Activated CD8-positive, alpha-beta memory T cell treated with anti-CD3 and anti-CD28 coated beads for 4 hours (primary cell): ENCODE measurements around the gene POU5F2.

Source experiments
- DNase-seq, 2 donors: peaks; one replicate each; pipeline ENCODE4 v3.0.0-alpha.2; 2020; ENCODE audit warnings: low read depth in 2 of 2

POU5F2 gene

DNA sequence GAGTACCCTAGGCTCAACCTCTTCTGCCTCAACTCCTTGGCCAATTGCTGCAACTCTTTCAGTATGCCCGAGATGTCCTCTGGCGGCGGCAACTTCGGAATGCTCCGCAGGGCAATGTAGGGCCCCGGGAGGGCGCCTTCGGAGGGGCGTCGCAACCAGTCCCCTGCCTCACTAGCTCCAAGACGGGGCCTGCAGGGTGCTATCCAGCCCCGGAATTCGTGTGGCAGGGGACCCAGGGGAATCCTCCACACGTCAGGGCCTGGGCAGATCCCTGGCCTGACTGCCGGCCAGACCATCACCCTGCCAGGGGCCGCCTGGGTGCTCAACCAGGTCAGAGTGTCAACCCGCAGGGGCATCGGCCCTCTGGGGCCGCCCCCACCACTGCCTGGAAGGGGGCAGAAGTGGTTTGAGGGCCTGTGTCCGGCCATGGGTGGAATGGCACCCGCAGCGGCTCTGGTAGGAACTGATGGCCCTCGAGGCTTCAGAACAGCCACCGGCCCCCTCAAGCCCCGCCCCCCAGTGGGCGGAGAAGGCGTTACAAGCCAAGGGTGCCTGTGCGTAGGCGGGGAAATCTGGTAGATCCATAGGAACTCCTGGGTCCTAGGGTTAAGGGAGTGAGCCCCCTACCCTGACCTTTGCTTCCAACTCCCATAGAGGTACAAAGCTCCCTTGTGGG, at the start of gene POU5F2:
Gene POU5F2, minus strand, starts transcription at position 465 of the 676 bp plus-strand sequence. Its CDS starts 37 bp downstream, at position 428.
- DNase-seq, result no peak

- DNase-seq, result no peak
Measured at GRCh38 chr5:93790401-93790800, 49.0 kb upstream of the POU5F2 start.

DNA sequence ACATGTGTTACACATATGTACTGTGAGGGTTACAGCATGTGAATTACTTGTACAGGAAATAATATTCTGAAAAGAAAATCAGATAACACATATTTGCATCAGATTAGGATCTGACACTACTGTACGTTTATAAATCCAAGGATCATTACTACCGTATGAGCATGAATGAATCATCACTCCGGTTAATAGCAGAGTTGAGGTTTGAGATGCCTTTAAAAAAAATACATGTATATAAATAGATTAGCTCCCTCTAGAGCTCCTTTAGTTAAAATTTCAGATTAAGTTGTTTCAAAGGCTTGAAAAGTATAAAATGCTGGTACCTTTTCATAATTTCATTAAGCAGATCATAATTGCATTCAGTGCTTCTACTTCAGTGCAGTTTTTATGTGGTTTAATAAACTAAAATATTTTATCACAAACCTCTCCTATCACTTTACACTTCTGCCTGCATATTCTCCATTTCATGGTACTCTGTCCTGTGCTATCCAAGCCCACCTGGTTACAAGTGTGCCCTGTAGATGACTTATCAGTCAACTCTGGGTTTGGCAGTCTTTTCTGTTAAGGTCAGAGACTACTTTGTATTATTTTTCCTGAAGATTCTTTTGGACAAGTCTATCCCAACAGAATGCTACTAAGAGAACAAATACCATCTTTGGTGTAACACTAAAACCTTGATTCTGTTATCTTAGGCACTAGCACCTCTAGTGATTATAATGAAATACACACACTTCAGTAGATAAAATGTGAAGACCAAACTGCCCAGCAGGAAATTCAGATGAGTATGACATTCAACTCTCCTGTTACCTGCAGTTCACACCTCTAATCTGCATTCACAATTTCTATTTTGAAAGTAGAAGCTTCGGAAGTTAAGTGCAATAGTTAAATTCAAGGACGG, 48.0 kb upstream of the POU5F2 start:
- DNase-seq, result no peak

- no peak for DNase-seq
Measured at GRCh38 chr5:93787598-93787997, 46.2 kb upstream of the POU5F2 start.

DNA sequence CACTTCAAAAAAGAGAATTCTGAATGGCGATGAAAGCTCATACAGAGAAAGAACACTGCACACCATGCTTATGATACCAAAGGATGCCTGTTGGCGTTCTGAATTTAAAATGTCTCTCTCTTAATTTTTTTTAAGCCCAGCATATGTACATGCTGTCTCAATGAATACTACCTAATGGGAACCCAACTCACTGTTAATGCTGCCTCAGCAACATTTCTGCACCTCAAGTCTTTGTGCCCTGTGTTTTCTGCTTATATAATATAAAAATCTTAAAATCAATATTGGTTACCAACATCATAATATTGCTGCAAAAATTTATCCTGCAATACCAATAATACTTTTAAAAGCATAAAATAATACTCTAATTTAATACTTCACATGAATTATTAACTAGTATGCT, 44.1 kb upstream of the POU5F2 start:
- no peak for DNase-seq

- DNase-seq, result no peak
Measured at GRCh38 chr5:93782978-93783377, 41.6 kb upstream of the POU5F2 start.

- DNase-seq, result no peak
Measured at GRCh38 chr5:93777620-93778019, 36.2 kb upstream of the POU5F2 start.

GRCh38 chr5:93756372-93756771, 15.0 kb upstream of the POU5F2 start:
- DNase-seq, result no peak

GRCh38 chr5:93755716-93756115, 14.3 kb upstream of the POU5F2 start:
- no peak for DNase-seq

GRCh38 chr5:93748875-93749397, 7.5 kb upstream of the POU5F2 start:
- no peak for DNase-seq

GRCh38 chr5:93746406-93747056, 5.1 kb upstream of the POU5F2 start:
- no peak for DNase-seq

GRCh38 chr5:93736284-93736683, 5.1 kb downstream of the POU5F2 start:
- DNase-seq, result no peak

- no peak for DNase-seq
Measured at GRCh38 chr5:93735378-93735777, 6.0 kb downstream of the POU5F2 start.

GRCh38 chr5:93731987-93732386, 9.4 kb downstream of the POU5F2 start:
- no peak for DNase-seq

GRCh38 chr5:93726595-93726994, 14.8 kb downstream of the POU5F2 start:
- DNase-seq, result no peak

DNA sequence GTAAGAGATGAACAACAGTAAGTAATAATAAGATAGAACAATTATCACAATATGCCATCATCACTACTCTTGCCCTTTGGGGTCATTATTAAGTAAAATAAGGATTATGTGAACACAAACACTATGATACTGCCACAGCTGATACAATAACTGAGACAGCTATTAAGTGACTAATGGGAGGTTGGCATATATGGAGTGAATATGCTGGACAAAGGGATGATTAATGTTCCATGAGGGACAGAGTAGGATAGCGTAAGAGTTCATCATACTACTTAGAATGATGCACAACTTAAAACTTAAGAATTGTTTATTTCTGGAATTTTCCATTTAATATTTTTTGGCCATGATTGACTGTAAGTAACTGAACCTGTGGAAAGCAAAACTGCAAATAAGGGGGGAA, 16.6 kb downstream of the POU5F2 start:
- no peak for DNase-seq

- DNase-seq, result no peak
Measured at GRCh38 chr5:93723681-93724080, 17.7 kb downstream of the POU5F2 start.

DNA sequence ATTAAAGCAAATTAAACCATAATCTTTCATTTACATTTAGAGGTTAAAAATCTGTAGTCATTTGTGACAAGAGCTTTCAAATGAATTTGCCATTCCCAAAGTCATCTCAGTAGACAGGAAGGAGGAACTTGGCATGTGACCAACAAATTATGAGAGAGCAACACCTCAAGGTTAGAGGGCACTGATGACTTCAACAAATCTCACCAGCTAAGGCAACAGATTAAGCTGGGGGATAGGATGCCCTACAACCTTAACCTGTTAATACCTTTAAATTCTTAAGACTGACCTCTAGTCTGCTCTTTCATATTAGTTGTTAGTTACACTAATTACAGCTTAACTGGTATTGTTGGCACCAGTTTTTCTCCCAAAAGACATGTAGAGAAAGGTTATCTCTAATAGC, 18.4 kb downstream of the POU5F2 start:
- DNase-seq, result no peak

DNA sequence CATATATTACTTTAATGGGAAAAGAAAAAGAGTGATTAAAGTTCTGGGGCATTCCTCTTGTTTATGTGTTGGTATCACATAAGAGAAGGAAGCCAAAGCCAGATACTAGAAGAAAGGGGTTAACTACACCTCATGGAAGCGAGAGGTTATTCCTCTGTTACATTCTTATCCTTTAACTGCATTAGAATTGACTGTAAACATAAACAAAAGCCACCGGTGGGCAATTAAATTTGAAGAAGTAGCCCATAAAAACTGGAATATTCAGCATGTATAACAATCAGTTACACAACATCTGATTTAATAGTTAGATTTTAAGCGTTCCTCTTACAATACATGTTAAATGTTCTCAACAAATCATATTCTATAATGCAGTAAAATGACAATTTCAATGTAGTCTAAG, 18.8 kb downstream of the POU5F2 start:
- DNase-seq, result no peak

DNA sequence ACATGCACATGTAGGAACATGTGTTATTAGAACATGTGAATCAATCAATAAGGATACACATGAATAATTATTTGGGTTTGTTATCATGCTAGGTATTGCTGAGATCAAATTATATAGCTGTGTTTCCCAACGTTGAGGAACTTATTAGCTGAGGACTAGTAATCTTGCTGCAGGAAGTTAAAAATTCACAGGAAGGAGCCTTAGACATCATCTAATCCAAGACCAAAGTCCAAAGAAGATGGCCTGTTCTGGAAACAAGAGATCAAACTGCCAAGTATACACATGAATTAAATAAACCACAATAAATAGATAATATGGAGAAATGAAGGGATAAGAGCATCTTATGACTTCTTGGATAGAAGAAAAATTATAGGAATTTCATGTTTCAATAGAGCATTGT, 19.9 kb downstream of the POU5F2 start:
- DNase-seq, result no peak

- no peak for DNase-seq
Measured at GRCh38 chr5:93721071-93721470, 20.3 kb downstream of the POU5F2 start.

DNA sequence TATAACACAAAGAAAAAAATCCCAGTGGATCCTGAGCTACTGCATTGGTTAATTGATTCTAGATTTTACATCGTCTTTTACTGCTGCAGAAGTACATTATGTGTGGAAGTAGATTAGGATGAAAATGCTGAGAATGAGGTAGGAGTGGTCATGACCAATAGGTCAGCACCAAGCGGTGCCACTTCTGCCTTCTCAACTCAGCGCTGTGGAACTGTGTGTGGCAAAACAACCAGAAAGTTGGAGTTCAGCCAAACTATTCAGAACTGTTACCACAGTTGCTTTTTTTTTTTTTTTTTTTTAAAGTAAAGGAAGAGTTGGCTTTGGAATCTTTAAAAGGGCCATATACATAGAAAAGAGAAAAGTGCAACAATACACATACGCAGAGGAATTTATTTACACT, 24.2 kb downstream of the POU5F2 start:
- no peak for DNase-seq
